ENCODE results near the gene ZC3HAV1L. TPM values are rescaled to one million over a fixed set of nuclear protein-coding genes. Genes with fewer than 3 reads are reported as not detected.

The ZC3HAV1L gene
- total and polyA plus RNA-seq, 2 experiments from 2014 or later = 6.0 to 23.5 TPM

- TF ChIP-seq CTCF (IDR thresholded peaks at IDR 0.05; ENCODE audit: low read depth, low read length) = no peak
- H3K27ac ChIP-seq = no peak overlapping the region
- H3K27me3 ChIP-seq = no peaks in the 10 kb centered on the region
- H3K9me3 ChIP-seq (ENCODE audit: low read depth) = no peaks in the 10 kb centered on the region
- H3K4me3 ChIP-seq = no peak overlapping the region
- no peaks in the 10 kb centered on the region for H3K36me3 ChIP-seq
- no peaks in the 10 kb centered on the region for H3K4me1 ChIP-seq (ENCODE audit: low read depth)
- no peak for DNase-seq (ENCODE audit: low read depth in 1 of 2, low spot score in 1 of 2)
Measured at GRCh38 chr7:139071680-139072079, 35.8 kb upstream of the ZC3HAV1L start.

GRCh38 chr7:139068544-139069399 is 32.9 kb upstream of the ZC3HAV1L start:
- no peaks in the 10 kb centered on the region for H3K9me3 ChIP-seq (ENCODE audit: low read depth)
- no peak overlapping the region for H3K4me3 ChIP-seq
- H3K4me1 ChIP-seq (ENCODE audit: low read depth) = no peaks in the 10 kb centered on the region
- H3K27ac ChIP-seq = no peak overlapping the region
- no peaks in the 10 kb centered on the region for H3K27me3 ChIP-seq
- no peak for DNase-seq (ENCODE audit: low read depth in 1 of 2, low spot score in 1 of 2)
- no peak for TF ChIP-seq CTCF (IDR thresholded peaks at IDR 0.05; ENCODE audit: low read depth, low read length)
- peaks cover 5% of the 10 kb centered on the region for H3K36me3 ChIP-seq

- peaks cover 5% of the 10 kb centered on the region for H3K36me3 ChIP-seq
- DNase-seq (ENCODE audit: low read depth in 1 of 2, low spot score in 1 of 2) = no peak
- H3K4me1 ChIP-seq (ENCODE audit: low read depth) = no peaks in the 10 kb centered on the region
- H3K27ac ChIP-seq = no peak overlapping the region
- no peaks in the 10 kb centered on the region for H3K27me3 ChIP-seq
- TF ChIP-seq CTCF (IDR thresholded peaks at IDR 0.05; ENCODE audit: low read depth, low read length) = no peak
- no peaks in the 10 kb centered on the region for H3K9me3 ChIP-seq (ENCODE audit: low read depth)
- no peak overlapping the region for H3K4me3 ChIP-seq
Measured at GRCh38 chr7:139066315-139066714, 30.5 kb upstream of the ZC3HAV1L start.

GRCh38 chr7:139065323-139065722 is 29.5 kb upstream of the ZC3HAV1L start:
- no peaks in the 10 kb centered on the region for H3K4me1 ChIP-seq (ENCODE audit: low read depth)
- no peaks in the 10 kb centered on the region for H3K9me3 ChIP-seq (ENCODE audit: low read depth)
- TF ChIP-seq CTCF (IDR thresholded peaks at IDR 0.05; ENCODE audit: low read depth, low read length) = no peak
- no peaks in the 10 kb centered on the region for H3K27me3 ChIP-seq
- H3K4me3 ChIP-seq = no peak overlapping the region
- DNase-seq (ENCODE audit: low read depth in 1 of 2, low spot score in 1 of 2) = no peak
- H3K36me3 ChIP-seq = peaks cover 11% of the 10 kb centered on the region
- H3K27ac ChIP-seq = no peak overlapping the region

- no peak overlapping the region for H3K27ac ChIP-seq
- H3K27me3 ChIP-seq = no peaks in the 10 kb centered on the region
- DNase-seq (ENCODE audit: low read depth in 1 of 2, low spot score in 1 of 2) = no peak
- H3K4me3 ChIP-seq = no peak overlapping the region
- no peaks in the 10 kb centered on the region for H3K4me1 ChIP-seq (ENCODE audit: low read depth)
- TF ChIP-seq CTCF (IDR thresholded peaks at IDR 0.05; ENCODE audit: low read depth, low read length) = no peak
- peaks cover 14% of the 10 kb centered on the region for H3K36me3 ChIP-seq
- H3K9me3 ChIP-seq (ENCODE audit: low read depth) = no peaks in the 10 kb centered on the region
Measured at GRCh38 chr7:139061416-139061815, 25.6 kb upstream of the ZC3HAV1L start.

Measured in cardiac muscle cell (in vitro differentiated cells and primary cell).